IMR-90 (cell line): ENCODE results near the gene MFAP3.

Experiments used
- CHD1 ChIP-seq: IDR thresholded peaks from 2 replicates; pipeline ENCODE4 v1.6.1; 2012; ENCODE audit warnings: low read depth, low read length, improper control_type of control experiment
- RAD21 ChIP-seq: IDR thresholded peaks from 2 replicates; pipeline ENCODE4 v1.6.1; 2012; ENCODE audit warnings: low read length, improper control_type of control experiment
- RCOR1 ChIP-seq: IDR thresholded peaks from 2 replicates; pipeline ENCODE4 v1.6.1; 2012; ENCODE audit warnings: mild to moderate bottlenecking, low read length, improper control_type of control experiment; ENCODE audit not compliant: insufficient replicate concordance
- RFX5 ChIP-seq: IDR thresholded peaks from 2 replicates; pipeline ENCODE4 v1.8.0; 2012; ENCODE audit warnings: low read depth, mild to moderate bottlenecking, low read length, moderate library complexity
- TF ChIP-seq, protein P1 (sequence below): conservative IDR thresholded peaks from 2 replicates; pipeline ENCODE4 v1.5.1; 2012; ENCODE audit warnings: mild to moderate bottlenecking, low read depth, low read length, improper control_type of control experiment
- TF ChIP-seq, protein P2 (sequence below): fragments of 150-350 bp; IDR thresholded peaks from 2 replicates; pipeline ENCODE4 v1.6.1; 2017; ENCODE audit warnings: mild to moderate bottlenecking, antibody characterized with exemption, low read length, low read depth

DNA sequence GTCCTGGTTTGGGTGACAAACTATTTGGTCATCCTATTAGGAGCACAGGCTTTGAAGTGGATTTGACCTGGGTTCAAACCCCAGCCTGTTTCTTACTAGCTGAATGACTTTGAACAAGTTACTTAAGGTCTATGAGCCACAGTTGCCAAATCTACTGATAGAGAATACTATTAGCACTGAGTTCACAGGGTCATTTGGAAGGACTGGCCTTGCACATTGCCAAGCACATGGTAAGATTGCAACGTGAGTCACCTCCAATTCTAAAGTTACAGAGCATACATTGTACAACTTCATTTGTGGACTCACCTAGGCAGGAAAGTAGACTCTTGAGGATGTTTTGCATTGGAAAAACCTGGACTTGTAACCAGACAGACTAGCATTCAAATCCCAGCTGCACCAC, 38.9 kb downstream of the MFAP3 start:
- TF ChIP-seq, protein P1, sequence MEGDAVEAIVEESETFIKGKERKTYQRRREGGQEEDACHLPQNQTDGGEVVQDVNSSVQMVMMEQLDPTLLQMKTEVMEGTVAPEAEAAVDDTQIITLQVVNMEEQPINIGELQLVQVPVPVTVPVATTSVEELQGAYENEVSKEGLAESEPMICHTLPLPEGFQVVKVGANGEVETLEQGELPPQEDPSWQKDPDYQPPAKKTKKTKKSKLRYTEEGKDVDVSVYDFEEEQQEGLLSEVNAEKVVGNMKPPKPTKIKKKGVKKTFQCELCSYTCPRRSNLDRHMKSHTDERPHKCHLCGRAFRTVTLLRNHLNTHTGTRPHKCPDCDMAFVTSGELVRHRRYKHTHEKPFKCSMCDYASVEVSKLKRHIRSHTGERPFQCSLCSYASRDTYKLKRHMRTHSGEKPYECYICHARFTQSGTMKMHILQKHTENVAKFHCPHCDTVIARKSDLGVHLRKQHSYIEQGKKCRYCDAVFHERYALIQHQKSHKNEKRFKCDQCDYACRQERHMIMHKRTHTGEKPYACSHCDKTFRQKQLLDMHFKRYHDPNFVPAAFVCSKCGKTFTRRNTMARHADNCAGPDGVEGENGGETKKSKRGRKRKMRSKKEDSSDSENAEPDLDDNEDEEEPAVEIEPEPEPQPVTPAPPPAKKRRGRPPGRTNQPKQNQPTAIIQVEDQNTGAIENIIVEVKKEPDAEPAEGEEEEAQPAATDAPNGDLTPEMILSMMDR: no peak
- TF ChIP-seq RAD21 (no peak), RFX5 (no peak), RCOR1 (no peak), CHD1 (no peak)
- TF ChIP-seq, protein P2, sequence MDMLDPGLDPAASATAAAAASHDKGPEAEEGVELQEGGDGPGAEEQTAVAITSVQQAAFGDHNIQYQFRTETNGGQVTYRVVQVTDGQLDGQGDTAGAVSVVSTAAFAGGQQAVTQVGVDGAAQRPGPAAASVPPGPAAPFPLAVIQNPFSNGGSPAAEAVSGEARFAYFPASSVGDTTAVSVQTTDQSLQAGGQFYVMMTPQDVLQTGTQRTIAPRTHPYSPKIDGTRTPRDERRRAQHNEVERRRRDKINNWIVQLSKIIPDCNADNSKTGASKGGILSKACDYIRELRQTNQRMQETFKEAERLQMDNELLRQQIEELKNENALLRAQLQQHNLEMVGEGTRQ: no peak
